Measurements from ENCODE around the gene PPM1D. TPM values are rescaled to one million over a fixed set of nuclear protein-coding genes. Genes with fewer than 3 reads are reported as not detected.
"Not testable (repeated sequence)": the region's sequence is repeated elsewhere in the genome, so short reads cannot be mapped to it uniquely, and the experiment has no call there.

Gene PPM1D
- total and polyA plus RNA-seq, 2 experiments from 2014 or later: 7.8 to 13.3 TPM

DNA sequence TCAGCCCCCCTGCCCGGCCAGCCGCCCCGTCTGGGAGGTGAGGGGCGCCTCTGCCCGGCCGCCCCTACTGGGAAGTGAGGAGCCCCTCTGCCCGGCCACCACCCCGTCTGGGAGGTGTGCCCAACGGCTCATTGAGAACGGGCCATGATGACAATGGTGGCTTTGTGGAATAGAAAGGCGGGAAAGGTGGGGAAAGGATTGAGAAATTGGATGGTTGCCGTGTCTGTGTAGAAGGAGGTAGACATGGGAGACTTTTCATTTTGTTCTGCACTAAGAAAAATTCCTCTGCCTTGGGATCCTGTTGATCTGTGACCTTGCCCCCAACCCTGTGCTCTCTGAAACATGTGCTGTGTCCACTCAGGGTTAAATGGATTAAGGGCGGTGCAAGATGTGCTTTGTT is 47.7 kb upstream of the PPM1D start:
- H3K27ac ChIP-seq (ENCODE audit: low read depth); ATAC-seq; H3K4me1 Mint-ChIP-seq; DNase-seq (ENCODE audit: low spot score); H3F3A ChIP-seq (replicated peaks; ENCODE audit: low read depth); H3K27ac Mint-ChIP-seq; H3K4me2 ChIP-seq; H3K4me1 ChIP-seq (ENCODE audit: insufficient read depth); H3K27me3 ChIP-seq (ENCODE audit: insufficient read depth); H3K4me3 ChIP-seq; H3K9me2 ChIP-seq (ENCODE audit: insufficient read depth); H3K27me3 Mint-ChIP-seq (ENCODE audit: insufficient read depth, low read depth, poor library complexity); H2AFZ ChIP-seq; H3K4me3 Mint-ChIP-seq; H3K36me3 ChIP-seq (ENCODE audit: insufficient read depth); H4K20me1 ChIP-seq (replicated peaks; ENCODE audit: insufficient read depth); H3K79me2 ChIP-seq (replicated peaks; ENCODE audit: insufficient read depth): not testable (repeated sequence)
- peaks cover 19% of the 10 kb centered on the region for H3K36me3 Mint-ChIP-seq (ENCODE audit: low read depth)
- peaks cover 54% of the 10 kb centered on the region for H3K9me3 Mint-ChIP-seq

DNA sequence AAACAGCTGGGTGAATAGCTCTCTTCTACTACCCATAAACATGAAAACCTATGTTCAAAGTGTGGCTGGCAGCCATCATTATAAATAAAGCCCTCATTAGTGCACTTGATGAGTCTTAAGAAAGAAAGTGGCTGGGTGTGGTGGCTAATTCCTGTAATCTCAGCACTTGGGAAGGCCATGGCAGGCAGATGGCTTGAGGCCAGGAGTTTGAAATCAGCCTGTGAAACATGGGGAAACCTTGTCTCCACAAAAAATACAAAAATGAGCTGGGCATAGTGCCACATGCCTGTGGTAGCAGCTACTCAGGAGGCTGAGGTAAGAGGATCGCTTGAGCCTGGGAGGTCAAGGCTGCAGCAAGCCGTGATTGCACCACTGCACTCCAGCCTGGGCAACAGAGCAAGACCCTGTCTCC is 45.6 kb upstream of the PPM1D start:
- Histone ChIP-seq H3K27me3 (ENCODE audit: insufficient read depth) (no peaks in the 10 kb centered on the region), H2AFZ (no peak overlapping the region), H3K36me3 (ENCODE audit: insufficient read depth) (no peaks in the 10 kb centered on the region; the same call in 1 of the 2 replicates), H3K27ac (ENCODE audit: low read depth) (no peak overlapping the region), H3K9me2 (ENCODE audit: insufficient read depth) (no peaks in the 10 kb centered on the region), H4K20me1 (replicated peaks; ENCODE audit: insufficient read depth) (no peaks in the 10 kb centered on the region), H3K79me2 (replicated peaks; ENCODE audit: insufficient read depth) (no peaks in the 10 kb centered on the region), H3K4me2 (no peak overlapping the region), H3K4me3 (no peak overlapping the region), H3F3A (replicated peaks; ENCODE audit: low read depth) (no peaks in the 10 kb centered on the region), H3K4me1 (ENCODE audit: insufficient read depth) (no peaks in the 10 kb centered on the region)
- ATAC-seq: no peak
- DNase-seq (ENCODE audit: low spot score): no peak
- H3K4me3 Mint-ChIP-seq: no peak overlapping the region
- H3K36me3 Mint-ChIP-seq (ENCODE audit: low read depth): peaks cover 36% of the 10 kb centered on the region
- H3K27me3 Mint-ChIP-seq (ENCODE audit: insufficient read depth, low read depth, poor library complexity): peaks cover 3% of the 10 kb centered on the region
- no peak overlapping the region for H3K27ac Mint-ChIP-seq
- peaks cover 70% of the 10 kb centered on the region for H3K9me3 Mint-ChIP-seq
- H3K4me1 Mint-ChIP-seq: no peaks in the 10 kb centered on the region
- TF ChIP-seq EZH2 (IDR thresholded peaks at IDR 0.05; ENCODE audit: low read depth, unreplicated experiment) (no peak), NANOG (IDR thresholded peaks at IDR 0.05; ENCODE audit: borderline replicate concordance) (no peak), CTCF (conservative IDR thresholded peaks at IDR 0.05; ENCODE audit: low read depth in 2 of 2) (no peak), EZH2phosphoT487 (IDR thresholded peaks at IDR 0.05; ENCODE audit: unreplicated experiment) (no peak), STAT1 (IDR thresholded peaks at IDR 0.05; ENCODE audit: unreplicated experiment) (no peak), ZNF462 (CRISPR knock-in tag; IDR thresholded peaks at IDR 0.05) (no peak), CREB1 (CRISPR knock-in tag; IDR thresholded peaks at IDR 0.05; ENCODE audit: low read depth) (no peak), ZNF331 (CRISPR knock-in tag; IDR thresholded peaks at IDR 0.05; ENCODE audit: low read depth) (no peak)
- TF ChIP-seq, protein P1, sequence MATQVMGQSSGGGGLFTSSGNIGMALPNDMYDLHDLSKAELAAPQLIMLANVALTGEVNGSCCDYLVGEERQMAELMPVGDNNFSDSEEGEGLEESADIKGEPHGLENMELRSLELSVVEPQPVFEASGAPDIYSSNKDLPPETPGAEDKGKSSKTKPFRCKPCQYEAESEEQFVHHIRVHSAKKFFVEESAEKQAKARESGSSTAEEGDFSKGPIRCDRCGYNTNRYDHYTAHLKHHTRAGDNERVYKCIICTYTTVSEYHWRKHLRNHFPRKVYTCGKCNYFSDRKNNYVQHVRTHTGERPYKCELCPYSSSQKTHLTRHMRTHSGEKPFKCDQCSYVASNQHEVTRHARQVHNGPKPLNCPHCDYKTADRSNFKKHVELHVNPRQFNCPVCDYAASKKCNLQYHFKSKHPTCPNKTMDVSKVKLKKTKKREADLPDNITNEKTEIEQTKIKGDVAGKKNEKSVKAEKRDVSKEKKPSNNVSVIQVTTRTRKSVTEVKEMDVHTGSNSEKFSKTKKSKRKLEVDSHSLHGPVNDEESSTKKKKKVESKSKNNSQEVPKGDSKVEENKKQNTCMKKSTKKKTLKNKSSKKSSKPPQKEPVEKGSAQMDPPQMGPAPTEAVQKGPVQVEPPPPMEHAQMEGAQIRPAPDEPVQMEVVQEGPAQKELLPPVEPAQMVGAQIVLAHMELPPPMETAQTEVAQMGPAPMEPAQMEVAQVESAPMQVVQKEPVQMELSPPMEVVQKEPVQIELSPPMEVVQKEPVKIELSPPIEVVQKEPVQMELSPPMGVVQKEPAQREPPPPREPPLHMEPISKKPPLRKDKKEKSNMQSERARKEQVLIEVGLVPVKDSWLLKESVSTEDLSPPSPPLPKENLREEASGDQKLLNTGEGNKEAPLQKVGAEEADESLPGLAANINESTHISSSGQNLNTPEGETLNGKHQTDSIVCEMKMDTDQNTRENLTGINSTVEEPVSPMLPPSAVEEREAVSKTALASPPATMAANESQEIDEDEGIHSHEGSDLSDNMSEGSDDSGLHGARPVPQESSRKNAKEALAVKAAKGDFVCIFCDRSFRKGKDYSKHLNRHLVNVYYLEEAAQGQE (IDR thresholded peaks at IDR 0.05; ENCODE audit: unreplicated experiment): no peak
- TF ChIP-seq, protein P2, sequence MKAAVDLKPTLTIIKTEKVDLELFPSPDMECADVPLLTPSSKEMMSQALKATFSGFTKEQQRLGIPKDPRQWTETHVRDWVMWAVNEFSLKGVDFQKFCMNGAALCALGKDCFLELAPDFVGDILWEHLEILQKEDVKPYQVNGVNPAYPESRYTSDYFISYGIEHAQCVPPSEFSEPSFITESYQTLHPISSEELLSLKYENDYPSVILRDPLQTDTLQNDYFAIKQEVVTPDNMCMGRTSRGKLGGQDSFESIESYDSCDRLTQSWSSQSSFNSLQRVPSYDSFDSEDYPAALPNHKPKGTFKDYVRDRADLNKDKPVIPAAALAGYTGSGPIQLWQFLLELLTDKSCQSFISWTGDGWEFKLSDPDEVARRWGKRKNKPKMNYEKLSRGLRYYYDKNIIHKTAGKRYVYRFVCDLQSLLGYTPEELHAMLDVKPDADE (IDR thresholded peaks at IDR 0.05): no peak

Data from GM23338 (cell line).